CD14-positive monocyte (primary cell): Measurements from ENCODE around the gene TMEM151A. TPM values are rescaled to one million over a fixed set of nuclear protein-coding genes. Genes with fewer than 3 reads are reported as not detected.

ENCODE experiments used
- DNase-seq, 3 donors: peaks; one replicate each; pipeline ENCODE4 v3.0.0-alpha.2; 2011 to 2022
- H2AFZ ChIP-seq: 2 replicates; pipeline ENCODE4 v1.6.0; 2012; ENCODE audit warnings: mild to moderate bottlenecking, low read depth, low read length, inconsistent platforms; ENCODE audit not compliant: insufficient read depth, poor library complexity, severe bottlenecking
- H3K27ac ChIP-seq, 2 donors: 1 replicate in 1 of 2; 2 replicates in 1 of 2; pipeline ENCODE4 v1.5.1; 2012 to 2013; ENCODE audit warnings: low read length in 2 of 2, control low read depth in 1 of 2, inconsistent platforms in 1 of 2, low read depth in 1 of 2, mild to moderate bottlenecking in 1 of 2
- H3K27me3 ChIP-seq, 2 donors: one replicate each; pipeline versions ENCODE4 v1.6.0 to v1.6.1; 2011 to 2013; ENCODE audit warnings: low read length in 2 of 2; ENCODE audit not compliant: control insufficient read depth in 2 of 2, insufficient read depth in 2 of 2
- H3K36me3 ChIP-seq, 2 donors: replicated peaks in 1 of 2; 1 replicate in 1 of 2; 2 replicates in 1 of 2; pipeline versions ENCODE4 v1.5.1 to v1.6.1; 2012 to 2013; ENCODE audit warnings: low read length in 2 of 2, control low read depth in 1 of 2, inconsistent platforms in 1 of 2, mild to moderate bottlenecking in 1 of 2; ENCODE audit not compliant: insufficient read depth in 2 of 2, control insufficient read depth in 1 of 2
- H3K4me1 ChIP-seq, 2 donors: 1 replicate in 1 of 2; 2 replicates in 1 of 2; pipeline versions ENCODE4 v1.5.1 to v1.6.1; 2012 to 2013; ENCODE audit warnings: low read length in 2 of 2, control low read depth in 1 of 2, inconsistent platforms in 1 of 2, mild to moderate bottlenecking in 1 of 2, moderate library complexity in 1 of 2; ENCODE audit not compliant: insufficient read depth in 2 of 2, control insufficient read depth in 1 of 2
- H3K4me2 ChIP-seq: replicated peaks from 2 replicates; pipeline ENCODE3; 2012; ENCODE audit warnings: low read length, moderate library complexity, mild to moderate bottlenecking; ENCODE audit not compliant: poor library complexity, severe bottlenecking; ENCODE audit errors: extremely low read depth
- H3K4me3 ChIP-seq, 3 experiments: fragments of 200-600 bp in 1 of 3; sonication (generic) in 1 of 3; replicated peaks in 1 of 3; 1 replicate in 2 of 3; 2 replicates in 1 of 3; pipeline ENCODE4 v1.5.1; 2011 to 2013; ENCODE audit warnings: low read length in 3 of 3, mild to moderate bottlenecking in 3 of 3, control low read depth in 2 of 3, low read depth in 2 of 3, inconsistent platforms in 1 of 3, moderate library complexity in 1 of 3
- H3K79me2 ChIP-seq: 2 replicates; pipeline ENCODE4 v1.6.0; 2012; ENCODE audit warnings: mild to moderate bottlenecking, control low read depth, inconsistent platforms, low read length, moderate library complexity; ENCODE audit not compliant: insufficient read depth
- H3K9ac ChIP-seq: 2 replicates; pipeline ENCODE4 v1.6.0; 2017; ENCODE audit warnings: low read length, mild to moderate bottlenecking; ENCODE audit not compliant: insufficient read depth, poor library complexity, severe bottlenecking
- H3K9me3 ChIP-seq, 2 donors: replicated peaks in 1 of 2; 1 replicate in 1 of 2; 2 replicates in 1 of 2; pipeline versions ENCODE4 v1.5.1 to v1.6.1; 2012 to 2013; ENCODE audit warnings: low read length in 2 of 2, control low read depth in 1 of 2; ENCODE audit not compliant: control insufficient read depth in 1 of 2, insufficient read depth in 1 of 2
- H4K20me1 ChIP-seq: 2 replicates; pipeline ENCODE4 v1.6.0; 2012; ENCODE audit warnings: mild to moderate bottlenecking, low read length, control low read depth, moderate library complexity; ENCODE audit not compliant: insufficient read depth
- H3K27ac Mint-ChIP-seq, 7 donors: one replicate each; pipeline ENCODE4 v1.8.0; 2020; ENCODE audit warnings: mild to moderate bottlenecking in 7 of 7, mixed read lengths in 7 of 7, moderate library complexity in 6 of 7, inconsistent platforms in 2 of 7
- H3K27me3 Mint-ChIP-seq, 3 donors: one replicate each; pipeline ENCODE4 v1.8.0; 2021 to 2022; ENCODE audit warnings: low read depth in 3 of 3, mild to moderate bottlenecking in 3 of 3, mixed read lengths in 3 of 3, moderate library complexity in 3 of 3, inconsistent platforms in 1 of 3
- H3K36me3 Mint-ChIP-seq, 2 donors: one replicate each; pipeline ENCODE4 v1.8.0; 2020; ENCODE audit warnings: mixed read lengths in 2 of 2, inconsistent platforms in 1 of 2, mild to moderate bottlenecking in 1 of 2
- H3K4me1 Mint-ChIP-seq: one replicate; pipeline ENCODE4 v1.8.0; 2020; ENCODE audit warnings: mild to moderate bottlenecking, mixed read lengths
- H3K4me3 Mint-ChIP-seq, 2 donors: one replicate each; pipeline ENCODE4 v1.8.0; 2020; ENCODE audit warnings: mild to moderate bottlenecking in 2 of 2, mixed read lengths in 2 of 2, moderate library complexity in 1 of 2
- H3K9me3 Mint-ChIP-seq, 7 donors: one replicate each; pipeline ENCODE4 v1.8.0; 2020 to 2022; ENCODE audit warnings: mixed read lengths in 7 of 7, mild to moderate bottlenecking in 6 of 7, moderate library complexity in 6 of 7, inconsistent platforms in 2 of 7
- WGBS: methylation state at CpG from one replicate; pipeline ENCODE4 v1.1.5; 2013; ENCODE audit warnings: missing lambda C conversion rate; ENCODE audit not compliant: insufficient coverage; 5-methylcytosine and 5-hydroxymethylcytosine counted together
- intact Hi-C, 2 donors: fragments of 100-400 bp; cut with micrococcal nuclease; formaldehyde crosslinking; loops; one replicate each; pipeline versions ENCODE4 v1.15.0 to v1.15.1; 2023
- polyA plus RNA-seq, 3 donors: library from polyadenylated mRNA; depleted of rRNA in 1 of 3; unstranded in 2 of 3; stranded (reverse) in 1 of 3; fragments of 300-500 nt in 2 of 3; fragments of >200 nt in 1 of 3; fragmentation: Illumina TruSeq in 2 of 3; gene quantifications; 1 replicate in 2 of 3; 2 replicates in 1 of 3; pipeline ENCODE4 v1.2.3, GENCODE V29; 2012 to 2021
- TF ChIP-seq, protein P1 (sequence below): fragments of 200-600 bp; IDR thresholded peaks from one replicate; pipeline ENCODE4 v1.8.0; 2022; ENCODE audit warnings: antibody characterized with exemption, mild to moderate bottlenecking

The TMEM151A gene
- polyA plus RNA-seq, 3 donors: not detected

DNA sequence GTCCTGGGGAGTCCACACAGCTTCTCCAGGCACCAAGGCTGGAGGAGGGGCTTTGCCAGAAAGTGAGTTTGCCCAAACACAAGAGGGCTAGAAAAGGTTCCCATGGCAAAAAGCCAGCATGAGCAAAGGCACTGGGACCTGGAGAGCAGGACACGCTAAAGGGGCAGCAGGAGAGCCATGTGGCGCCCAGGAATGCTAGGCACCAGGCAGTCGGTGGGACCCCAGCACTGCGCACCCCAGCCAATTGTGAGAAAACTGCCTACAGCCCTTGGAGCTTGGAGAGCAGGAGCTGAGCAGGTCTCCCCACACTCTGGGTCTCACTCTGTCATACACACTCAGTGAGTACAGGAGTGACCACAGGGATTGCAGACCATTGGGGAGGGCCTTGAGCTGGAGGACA lies 28.5 kb upstream of the TMEM151A start:
- Mint-ChIP-seq H3K4me3 (no peak overlapping the region), H3K9me3 (peaks cover 0 to 5% (median 0%) of the 10 kb centered on the region in 7 donors), H3K36me3 (peaks cover 7 to 13% of the 10 kb centered on the region in 2 donors), H3K27ac (no peak overlapping the region), H3K27me3 (peaks cover 12 to 22% (median 18%) of the 10 kb centered on the region in 3 donors), H3K4me1 (peaks cover 17% of the 10 kb centered on the region)
- Histone ChIP-seq H3K4me3 (no peak overlapping the region), H3K9ac (no peak overlapping the region), H3K9me3 (no peaks in the 10 kb centered on the region), H3K4me1 (peaks cover 19 to 21% of the 10 kb centered on the region in 2 donors), H3K79me2 (no peaks in the 10 kb centered on the region), H3K4me2 (no peak overlapping the region), H2AFZ (no peak overlapping the region), H3K27me3 (peaks cover 0 to 9% of the 10 kb centered on the region in 2 donors), H3K27ac (no peak overlapping the region), H4K20me1 (no peaks in the 10 kb centered on the region), H3K36me3 (no peaks in the 10 kb centered on the region)
- 98% methylated on average over 4 of the region's 4 CpGs for WGBS
- intact Hi-C loops: no loop called here
- TF ChIP-seq, protein P1, sequence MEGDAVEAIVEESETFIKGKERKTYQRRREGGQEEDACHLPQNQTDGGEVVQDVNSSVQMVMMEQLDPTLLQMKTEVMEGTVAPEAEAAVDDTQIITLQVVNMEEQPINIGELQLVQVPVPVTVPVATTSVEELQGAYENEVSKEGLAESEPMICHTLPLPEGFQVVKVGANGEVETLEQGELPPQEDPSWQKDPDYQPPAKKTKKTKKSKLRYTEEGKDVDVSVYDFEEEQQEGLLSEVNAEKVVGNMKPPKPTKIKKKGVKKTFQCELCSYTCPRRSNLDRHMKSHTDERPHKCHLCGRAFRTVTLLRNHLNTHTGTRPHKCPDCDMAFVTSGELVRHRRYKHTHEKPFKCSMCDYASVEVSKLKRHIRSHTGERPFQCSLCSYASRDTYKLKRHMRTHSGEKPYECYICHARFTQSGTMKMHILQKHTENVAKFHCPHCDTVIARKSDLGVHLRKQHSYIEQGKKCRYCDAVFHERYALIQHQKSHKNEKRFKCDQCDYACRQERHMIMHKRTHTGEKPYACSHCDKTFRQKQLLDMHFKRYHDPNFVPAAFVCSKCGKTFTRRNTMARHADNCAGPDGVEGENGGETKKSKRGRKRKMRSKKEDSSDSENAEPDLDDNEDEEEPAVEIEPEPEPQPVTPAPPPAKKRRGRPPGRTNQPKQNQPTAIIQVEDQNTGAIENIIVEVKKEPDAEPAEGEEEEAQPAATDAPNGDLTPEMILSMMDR: no peak
- DNase-seq: no peak

DNA sequence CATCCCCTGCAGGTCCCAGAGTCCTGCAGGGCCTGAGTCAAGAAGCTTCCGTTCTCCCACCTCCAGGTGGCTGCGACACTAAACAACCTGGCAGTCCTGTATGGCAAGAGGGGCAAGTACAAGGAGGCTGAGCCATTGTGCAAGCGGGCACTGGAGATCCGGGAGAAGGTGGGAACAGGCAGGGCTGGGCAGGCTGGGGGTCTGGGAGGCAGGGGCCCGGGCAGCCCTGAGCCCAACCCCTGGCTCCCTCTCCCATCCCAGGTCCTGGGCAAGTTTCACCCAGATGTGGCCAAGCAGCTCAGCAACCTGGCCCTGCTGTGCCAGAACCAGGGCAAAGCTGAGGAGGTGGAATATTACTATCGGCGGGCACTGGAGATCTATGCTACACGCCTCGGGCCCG lies 27.9 kb upstream of the TMEM151A start:
- DNase-seq: no peak
- TF ChIP-seq, protein P1: no peak
- Mint-ChIP-seq H3K27me3 (peaks cover 10 to 17% (median 13%) of the 10 kb centered on the region in 3 donors), H3K4me3 (no peak overlapping the region), H3K27ac (no peak overlapping the region), H3K36me3 (peaks cover 7 to 13% of the 10 kb centered on the region in 2 donors), H3K9me3 (peaks cover 0 to 5% (median 0%) of the 10 kb centered on the region in 7 donors), H3K4me1 (peaks cover 13% of the 10 kb centered on the region)
- H2AFZ ChIP-seq: no peak overlapping the region
- H3K27ac ChIP-seq: no peak overlapping the region
- peaks cover 1% of the 10 kb centered on the region for H4K20me1 ChIP-seq
- 96% methylated on average over 10 of the region's 10 CpGs for WGBS
- no peak overlapping the region for H3K4me3 ChIP-seq
- H3K36me3 ChIP-seq: no peaks in the 10 kb centered on the region
- intact Hi-C loops: no loop called here
- H3K4me1 ChIP-seq: peaks cover 14 to 15% of the 10 kb centered on the region in 2 donors
- H3K9ac ChIP-seq: no peak overlapping the region
- H3K27me3 ChIP-seq: peaks cover 0 to 5% of the 10 kb centered on the region in 2 donors
- no peak overlapping the region for H3K4me2 ChIP-seq
- H3K9me3 ChIP-seq: no peaks in the 10 kb centered on the region
- H3K79me2 ChIP-seq: peaks cover 3% of the 10 kb centered on the region
